ENCODE measurements around the gene GSAP.
A peak's percentile ranks its signal among the peaks of the same experiment; 100 is the strongest.
"Not testable (repeated sequence)": the region's sequence is repeated elsewhere in the genome, so short reads cannot be mapped to it uniquely, and the experiment has no call there.

Gene GSAP

GRCh38 chr7:77337456-77337990 lies 78.6 kb downstream of the GSAP start:
- Histone ChIP-seq H3K27me3 (ENCODE audit: insufficient read depth, low read depth, severe bottlenecking) (no peaks in the 10 kb centered on the region), H3K27ac (no peak overlapping the region), H3K4me3 (ENCODE audit: low read depth, low read length) (no peak overlapping the region), H3K36me3 (no peaks in the 10 kb centered on the region), H3K9me3 (ENCODE audit: severe bottlenecking) (no peaks in the 10 kb centered on the region)
- no peak for TF ChIP-seq CTCF (IDR thresholded peaks at IDR 0.05; ENCODE audit: low read depth, low read length)
- no peak for DNase-seq

GRCh38 chr7:77335581-77335980 lies 80.6 kb downstream of the GSAP start:
- Histone ChIP-seq H3K9me3 (ENCODE audit: severe bottlenecking) (no peaks in the 10 kb centered on the region), H3K36me3 (no peaks in the 10 kb centered on the region), H3K4me3 (ENCODE audit: low read depth, low read length) (no peak overlapping the region), H3K27me3 (ENCODE audit: insufficient read depth, low read depth, severe bottlenecking) (no peaks in the 10 kb centered on the region), H3K27ac (no peak overlapping the region)
- no peak for TF ChIP-seq CTCF (IDR thresholded peaks at IDR 0.05; ENCODE audit: low read depth, low read length)
- no peak for DNase-seq

- H3K9me3 ChIP-seq (ENCODE audit: severe bottlenecking); H3K27ac ChIP-seq; H3K27me3 ChIP-seq (ENCODE audit: insufficient read depth, low read depth, severe bottlenecking); DNase-seq; H3K36me3 ChIP-seq; H3K4me3 ChIP-seq (ENCODE audit: low read depth, low read length): not testable (repeated sequence)
These were observed 82.1 kb downstream of the GSAP start for GRCh38 chr7:77334039-77334438.

GRCh38 chr7:77331938-77332695 lies 84.0 kb downstream of the GSAP start:
- no peaks in the 10 kb centered on the region for H3K9me3 ChIP-seq (ENCODE audit: severe bottlenecking)
- no peaks in the 10 kb centered on the region for H3K27me3 ChIP-seq (ENCODE audit: insufficient read depth, low read depth, severe bottlenecking)
- peak; percentile 90 for DNase-seq
- H3K36me3 ChIP-seq: no peaks in the 10 kb centered on the region
- TF ChIP-seq CTCF (IDR thresholded peaks at IDR 0.05; ENCODE audit: low read depth, low read length): peak; percentile 56
- H3K27ac ChIP-seq: peak overlapping the region; percentile 73
- H3K4me3 ChIP-seq (ENCODE audit: low read depth, low read length): peak overlapping the region; percentile 12

- H3K27me3 ChIP-seq (ENCODE audit: insufficient read depth, low read depth, severe bottlenecking): no peaks in the 10 kb centered on the region
- H3K9me3 ChIP-seq (ENCODE audit: severe bottlenecking): no peaks in the 10 kb centered on the region
- H3K27ac ChIP-seq: no peak overlapping the region
- no peak overlapping the region for H3K4me3 ChIP-seq (ENCODE audit: low read depth, low read length)
- TF ChIP-seq CTCF (IDR thresholded peaks at IDR 0.05; ENCODE audit: low read depth, low read length): no peak
- no peak for DNase-seq
- H3K36me3 ChIP-seq: no peaks in the 10 kb centered on the region
These were observed 85.8 kb downstream of the GSAP start for GRCh38 chr7:77330169-77330882.

GRCh38 chr7:77329466-77330168 lies 86.5 kb downstream of the GSAP start:
- no peak overlapping the region for H3K27ac ChIP-seq
- no peak for TF ChIP-seq CTCF (IDR thresholded peaks at IDR 0.05; ENCODE audit: low read depth, low read length)
- no peaks in the 10 kb centered on the region for H3K27me3 ChIP-seq (ENCODE audit: insufficient read depth, low read depth, severe bottlenecking)
- no peak for DNase-seq
- no peak overlapping the region for H3K4me3 ChIP-seq (ENCODE audit: low read depth, low read length)
- no peaks in the 10 kb centered on the region for H3K36me3 ChIP-seq
- H3K9me3 ChIP-seq (ENCODE audit: severe bottlenecking): no peaks in the 10 kb centered on the region
